GM23338 (cell line): Measurements from ENCODE around the gene F2RL3. TPM values are rescaled to one million over a fixed set of nuclear protein-coding genes. Genes with fewer than 3 reads are reported as not detected.

ENCODE experiments used
- ATAC-seq: fragments of 200-7000 bp; cut with Tn5 transposase; 3 replicates; pipeline ENCODE4 v1.9.1; 2020
- DNase-seq: peaks from one replicate; pipeline ENCODE4 v3.0.0-alpha.2; 2015; ENCODE audit warnings: low spot score
- H2AFZ ChIP-seq: fragments of 200-600 bp; sonication (generic); 2 replicates; pipeline ENCODE4 v1.8.0; 2016; ENCODE audit warnings: antibody characterized with exemption, mild to moderate bottlenecking, moderate library complexity
- H3F3A ChIP-seq: fragments of 200-600 bp; sonication (generic); replicated peaks from 2 replicates; pipeline ENCODE4 v1.8.0; 2017; ENCODE audit warnings: antibody characterized with exemption, mixed run types, low read depth
- H3K27ac ChIP-seq: fragments of 200-600 bp; sonication (generic); 2 replicates; pipeline ENCODE4 v1.6.1; 2016; ENCODE audit warnings: low read depth
- H3K27me3 ChIP-seq: fragments of 200-600 bp; sonication (generic); 2 replicates; pipeline ENCODE4 v1.8.0; 2016; ENCODE audit warnings: mild to moderate bottlenecking, mixed run types, moderate library complexity; ENCODE audit not compliant: insufficient read depth
- H3K36me3 ChIP-seq: fragments of 200-600 bp; sonication (generic); 2 replicates; pipeline ENCODE4 v1.8.0; 2016; ENCODE audit warnings: mild to moderate bottlenecking; ENCODE audit not compliant: insufficient read depth
- H3K4me1 ChIP-seq: fragments of 200-600 bp; sonication (generic); 2 replicates; pipeline ENCODE4 v1.8.0; 2016; ENCODE audit warnings: mild to moderate bottlenecking, moderate library complexity; ENCODE audit not compliant: insufficient read depth
- H3K4me2 ChIP-seq: fragments of 200-600 bp; sonication (generic); 2 replicates; pipeline ENCODE4 v1.7.1; 2017; ENCODE audit warnings: mixed run types
- H3K4me3 ChIP-seq: fragments of 200-600 bp; sonication (generic); 2 replicates; pipeline ENCODE4 v1.6.1; 2016; ENCODE audit warnings: mixed run types
- H3K79me2 ChIP-seq: fragments of 200-600 bp; sonication (generic); replicated peaks from 2 replicates; pipeline ENCODE4 v1.8.0; 2017; ENCODE audit warnings: mild to moderate bottlenecking; ENCODE audit not compliant: insufficient read depth
- H3K9me2 ChIP-seq: fragments of 200-600 bp; sonication (generic); 2 replicates; pipeline ENCODE4 v1.8.0; 2017; ENCODE audit not compliant: insufficient read depth
- H4K20me1 ChIP-seq: fragments of 200-600 bp; sonication (generic); replicated peaks from 2 replicates; pipeline ENCODE4 v1.8.0; 2017; ENCODE audit warnings: mild to moderate bottlenecking; ENCODE audit not compliant: insufficient read depth
- H3K27ac Mint-ChIP-seq: 2 replicates; pipeline ENCODE4 v1.8.0; 2020; ENCODE audit warnings: inconsistent platforms, mild to moderate bottlenecking, moderate library complexity, mixed read lengths
- H3K27me3 Mint-ChIP-seq: 3 replicates; pipeline ENCODE4 v1.8.0; 2022; ENCODE audit warnings: low read depth, mild to moderate bottlenecking, moderate library complexity, mixed read lengths, inconsistent platforms; ENCODE audit not compliant: insufficient read depth, poor library complexity
- H3K36me3 Mint-ChIP-seq: 3 replicates; pipeline ENCODE4 v1.8.0; 2021; ENCODE audit warnings: low read depth, mild to moderate bottlenecking, inconsistent platforms, moderate library complexity, mixed read lengths
- H3K4me1 Mint-ChIP-seq: 3 replicates; pipeline ENCODE4 v1.8.0; 2020; ENCODE audit warnings: mild to moderate bottlenecking, inconsistent platforms, mixed read lengths
- H3K4me3 Mint-ChIP-seq: 3 replicates; pipeline ENCODE4 v1.8.0; 2021; ENCODE audit warnings: moderate library complexity, mild to moderate bottlenecking, inconsistent platforms, mixed read lengths
- H3K9me3 Mint-ChIP-seq: 3 replicates; pipeline ENCODE4 v1.8.0; 2020; ENCODE audit warnings: moderate library complexity, mild to moderate bottlenecking, inconsistent platforms, mixed read lengths
- CREB1 ChIP-seq: fragments of 250-450 bp; sonication (Bioruptor Pico); IDR thresholded peaks from 2 replicates; pipeline ENCODE4 v1.5.0; 2020; ENCODE audit warnings: low read depth, mild to moderate bottlenecking, moderate library complexity
- EZH2 ChIP-seq: fragments of 200-600 bp; sonication (generic); IDR thresholded peaks from one replicate; pipeline ENCODE4 v1.8.0; 2017; ENCODE audit warnings: antibody characterized with exemption, mild to moderate bottlenecking, low read depth; ENCODE audit not compliant: unreplicated experiment
- EZH2phosphoT487 ChIP-seq: fragments of 200-600 bp; sonication (generic); IDR thresholded peaks from one replicate; pipeline ENCODE4 v1.8.1; 2018; ENCODE audit warnings: antibody characterized with exemption; ENCODE audit not compliant: unreplicated experiment
- JUNB ChIP-seq: IDR thresholded peaks from one replicate; pipeline ENCODE4 v1.6.1; 2016; ENCODE audit warnings: antibody characterized with exemption; ENCODE audit not compliant: unreplicated experiment
- NANOG ChIP-seq: IDR thresholded peaks from 2 replicates; pipeline ENCODE4 v1.6.1; 2016; ENCODE audit warnings: antibody characterized with exemption, borderline replicate concordance
- POLR2AphosphoS5 ChIP-seq: IDR thresholded peaks from 2 replicates; pipeline ENCODE4 v1.6.1; 2016; ENCODE audit warnings: antibody characterized with exemption, low read depth
- STAT1 ChIP-seq: IDR thresholded peaks from one replicate; pipeline ENCODE4 v1.6.1; 2016; ENCODE audit warnings: antibody characterized with exemption; ENCODE audit not compliant: unreplicated experiment
- ZNF114 ChIP-seq: fragments of 250-450 bp; sonication (Bioruptor Pico); IDR thresholded peaks from 2 replicates; pipeline ENCODE4 v1.5.0; 2020; ENCODE audit warnings: mild to moderate bottlenecking, moderate library complexity
- polyA plus RNA-seq: library from polyadenylated mRNA; unstranded; fragments of >200 nt; fragmentation: Nextera tagmentation; extraction: Ambion mirVana; gene quantifications from 2 replicates; pipeline ENCODE4 v1.2.1, GENCODE V29; 2016
- total RNA-seq: library from RNA; depleted of rRNA; stranded (reverse); fragments of >200 nt; shearing (Covaris generic); gene quantifications from 2 replicates; pipeline ENCODE4 v1.2.3, GENCODE V29; 2014
- TF ChIP-seq, protein P1 (sequence below): IDR thresholded peaks from 2 replicates; pipeline ENCODE4 v1.6.1; 2016; ENCODE audit warnings: antibody characterized with exemption
- TF ChIP-seq, protein P2 (sequence below): fragments of 250-450 bp; sonication (Bioruptor Pico); IDR thresholded peaks from 2 replicates; pipeline ENCODE4 v1.5.0; 2020; ENCODE audit warnings: mild to moderate bottlenecking, moderate library complexity
- TF ChIP-seq, protein P3 (sequence below), 2 experiments: fragments of 200-600 bp in 1 of 2; sonication (generic) in 1 of 2; conservative IDR thresholded peaks; 2 replicates each; pipeline versions ENCODE4 v1.5.1 to v1.6.1; 2016 to 2017; ENCODE audit warnings: antibody characterized with exemption in 2 of 2, low read depth in 2 of 2, mild to moderate bottlenecking in 2 of 2, moderate library complexity in 1 of 2

Gene F2RL3
- total and polyA plus RNA-seq, 2 experiments from 2014 or later, result not detected

DNA sequence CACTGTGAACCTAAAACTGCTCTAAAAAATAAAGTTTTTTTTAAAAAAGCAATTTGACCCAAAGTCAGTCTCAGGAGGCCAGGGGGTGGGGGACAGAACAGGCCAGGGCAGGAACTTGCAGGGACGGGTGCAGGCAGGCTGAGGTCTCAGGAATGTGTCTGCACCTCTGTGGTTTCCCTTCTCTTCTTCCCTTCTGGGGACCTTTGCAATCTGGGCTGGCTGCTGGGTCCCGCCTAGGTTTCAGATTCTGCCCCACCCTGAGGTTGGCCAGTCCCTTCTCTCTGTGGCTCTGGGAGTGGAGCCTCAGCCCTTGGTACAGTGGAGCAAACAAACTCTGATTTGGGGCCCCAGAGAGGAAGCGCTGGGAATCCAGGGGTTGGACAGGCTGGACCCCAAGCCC lies 5.3 kb upstream of the F2RL3 start (continued):
- TF ChIP-seq, protein P1, sequence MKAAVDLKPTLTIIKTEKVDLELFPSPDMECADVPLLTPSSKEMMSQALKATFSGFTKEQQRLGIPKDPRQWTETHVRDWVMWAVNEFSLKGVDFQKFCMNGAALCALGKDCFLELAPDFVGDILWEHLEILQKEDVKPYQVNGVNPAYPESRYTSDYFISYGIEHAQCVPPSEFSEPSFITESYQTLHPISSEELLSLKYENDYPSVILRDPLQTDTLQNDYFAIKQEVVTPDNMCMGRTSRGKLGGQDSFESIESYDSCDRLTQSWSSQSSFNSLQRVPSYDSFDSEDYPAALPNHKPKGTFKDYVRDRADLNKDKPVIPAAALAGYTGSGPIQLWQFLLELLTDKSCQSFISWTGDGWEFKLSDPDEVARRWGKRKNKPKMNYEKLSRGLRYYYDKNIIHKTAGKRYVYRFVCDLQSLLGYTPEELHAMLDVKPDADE, result no peak

DNA sequence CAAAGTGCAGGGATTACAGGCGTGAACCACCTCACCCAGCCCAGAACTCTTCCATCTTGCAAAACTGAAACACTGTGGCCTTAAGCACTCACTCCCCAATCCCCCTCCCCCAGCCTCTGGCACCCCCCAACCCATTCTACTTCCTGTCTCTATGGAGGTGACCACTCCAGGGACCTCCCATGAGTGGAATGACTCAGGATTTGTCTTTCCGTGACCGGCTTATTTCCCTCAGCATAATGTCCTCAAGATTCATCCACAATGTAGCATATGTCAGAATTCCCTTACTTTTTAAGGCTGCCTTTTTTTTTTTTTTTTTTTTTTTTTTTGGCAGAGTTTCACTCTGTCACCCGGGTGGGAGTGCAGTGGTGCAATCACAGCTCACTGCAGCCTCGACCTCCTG lies 3.6 kb upstream of the F2RL3 start:
- Histone ChIP-seq H3K27me3 (no peaks in the 10 kb centered on the region), H3F3A (no peaks in the 10 kb centered on the region), H3K79me2 (no peaks in the 10 kb centered on the region), H3K4me2 (no peak overlapping the region), H2AFZ (no peak overlapping the region), H3K4me1 (no peaks in the 10 kb centered on the region; the same call in 1 of the 2 replicates), H4K20me1 (no peaks in the 10 kb centered on the region), H3K4me3 (no peak overlapping the region), H3K27ac (no peak overlapping the region), H3K9me2 (no peaks in the 10 kb centered on the region), H3K36me3 (no peaks in the 10 kb centered on the region)
- DNase-seq (no peak), ATAC-seq (no peak)
- H3K4me3 Mint-ChIP-seq, result no peak overlapping the region
- peaks cover 5% of the 10 kb centered on the region for H3K27me3 Mint-ChIP-seq
- no peak overlapping the region for H3K27ac Mint-ChIP-seq
- peaks cover 25% of the 10 kb centered on the region for H3K36me3 Mint-ChIP-seq
- TF ChIP-seq STAT1, result no peak
- TF ChIP-seq POLR2AphosphoS5, result no peak
- peaks cover 33% of the 10 kb centered on the region for H3K9me3 Mint-ChIP-seq
- no peaks in the 10 kb centered on the region for H3K4me1 Mint-ChIP-seq

DNA sequence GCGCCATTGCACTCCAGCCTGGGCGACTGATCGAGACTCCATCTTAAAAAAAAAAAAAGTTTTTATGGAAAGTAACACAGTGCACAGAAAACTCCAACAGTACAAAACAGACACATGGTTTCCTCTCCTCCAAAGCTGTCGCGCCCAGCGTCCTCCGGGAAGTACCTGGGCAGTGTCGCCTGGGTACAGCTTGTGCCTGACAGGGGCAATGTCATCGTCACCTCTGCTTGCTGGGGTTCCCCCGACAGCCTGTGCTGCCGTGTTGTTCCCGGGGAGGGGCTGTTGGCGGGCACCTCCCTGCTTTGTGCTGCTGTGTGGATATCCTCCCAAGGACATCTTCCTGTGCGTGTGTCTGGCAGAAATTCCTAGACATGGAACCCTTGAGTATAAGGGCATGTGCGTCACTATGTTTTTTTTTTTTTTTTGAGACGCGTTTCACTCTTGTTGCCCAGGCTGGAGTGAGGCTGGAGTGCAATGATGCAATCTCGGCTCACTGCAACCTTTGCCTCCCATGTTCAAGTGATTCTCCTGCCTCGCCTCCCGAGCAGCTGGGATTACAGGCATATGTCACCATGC lies 2.4 kb upstream of the F2RL3 start:
- no peaks in the 10 kb centered on the region for H3K79me2 ChIP-seq
- H3F3A ChIP-seq, result no peaks in the 10 kb centered on the region
- H3K36me3 ChIP-seq, result no peaks in the 10 kb centered on the region
- H3K4me1 Mint-ChIP-seq, result peaks cover 3% of the 10 kb centered on the region; the same call in 2 of the 3 replicates
- ATAC-seq, result no peak
- H3K27me3 ChIP-seq, result no peaks in the 10 kb centered on the region
- no peak for DNase-seq
- H3K36me3 Mint-ChIP-seq, result peaks cover 13% of the 10 kb centered on the region
- H3K4me3 Mint-ChIP-seq, result no peak overlapping the region
- no peaks in the 10 kb centered on the region for H3K9me2 ChIP-seq
- H3K27me3 Mint-ChIP-seq, result peaks cover 7% of the 10 kb centered on the region
- peaks cover 20% of the 10 kb centered on the region for H3K9me3 Mint-ChIP-seq
- no peak overlapping the region for H3K4me3 ChIP-seq
- no peak overlapping the region for H2AFZ ChIP-seq
- H4K20me1 ChIP-seq, result no peaks in the 10 kb centered on the region
- no peak overlapping the region for H3K27ac ChIP-seq
- H3K27ac Mint-ChIP-seq, result no peak overlapping the region
- H3K4me1 ChIP-seq, result no peaks in the 10 kb centered on the region; the same call in 1 of the 2 replicates
- H3K4me2 ChIP-seq, result no peak overlapping the region
- no peak for TF ChIP-seq JUNB
- TF ChIP-seq NANOG, result no peak
- TF ChIP-seq, protein P2, sequence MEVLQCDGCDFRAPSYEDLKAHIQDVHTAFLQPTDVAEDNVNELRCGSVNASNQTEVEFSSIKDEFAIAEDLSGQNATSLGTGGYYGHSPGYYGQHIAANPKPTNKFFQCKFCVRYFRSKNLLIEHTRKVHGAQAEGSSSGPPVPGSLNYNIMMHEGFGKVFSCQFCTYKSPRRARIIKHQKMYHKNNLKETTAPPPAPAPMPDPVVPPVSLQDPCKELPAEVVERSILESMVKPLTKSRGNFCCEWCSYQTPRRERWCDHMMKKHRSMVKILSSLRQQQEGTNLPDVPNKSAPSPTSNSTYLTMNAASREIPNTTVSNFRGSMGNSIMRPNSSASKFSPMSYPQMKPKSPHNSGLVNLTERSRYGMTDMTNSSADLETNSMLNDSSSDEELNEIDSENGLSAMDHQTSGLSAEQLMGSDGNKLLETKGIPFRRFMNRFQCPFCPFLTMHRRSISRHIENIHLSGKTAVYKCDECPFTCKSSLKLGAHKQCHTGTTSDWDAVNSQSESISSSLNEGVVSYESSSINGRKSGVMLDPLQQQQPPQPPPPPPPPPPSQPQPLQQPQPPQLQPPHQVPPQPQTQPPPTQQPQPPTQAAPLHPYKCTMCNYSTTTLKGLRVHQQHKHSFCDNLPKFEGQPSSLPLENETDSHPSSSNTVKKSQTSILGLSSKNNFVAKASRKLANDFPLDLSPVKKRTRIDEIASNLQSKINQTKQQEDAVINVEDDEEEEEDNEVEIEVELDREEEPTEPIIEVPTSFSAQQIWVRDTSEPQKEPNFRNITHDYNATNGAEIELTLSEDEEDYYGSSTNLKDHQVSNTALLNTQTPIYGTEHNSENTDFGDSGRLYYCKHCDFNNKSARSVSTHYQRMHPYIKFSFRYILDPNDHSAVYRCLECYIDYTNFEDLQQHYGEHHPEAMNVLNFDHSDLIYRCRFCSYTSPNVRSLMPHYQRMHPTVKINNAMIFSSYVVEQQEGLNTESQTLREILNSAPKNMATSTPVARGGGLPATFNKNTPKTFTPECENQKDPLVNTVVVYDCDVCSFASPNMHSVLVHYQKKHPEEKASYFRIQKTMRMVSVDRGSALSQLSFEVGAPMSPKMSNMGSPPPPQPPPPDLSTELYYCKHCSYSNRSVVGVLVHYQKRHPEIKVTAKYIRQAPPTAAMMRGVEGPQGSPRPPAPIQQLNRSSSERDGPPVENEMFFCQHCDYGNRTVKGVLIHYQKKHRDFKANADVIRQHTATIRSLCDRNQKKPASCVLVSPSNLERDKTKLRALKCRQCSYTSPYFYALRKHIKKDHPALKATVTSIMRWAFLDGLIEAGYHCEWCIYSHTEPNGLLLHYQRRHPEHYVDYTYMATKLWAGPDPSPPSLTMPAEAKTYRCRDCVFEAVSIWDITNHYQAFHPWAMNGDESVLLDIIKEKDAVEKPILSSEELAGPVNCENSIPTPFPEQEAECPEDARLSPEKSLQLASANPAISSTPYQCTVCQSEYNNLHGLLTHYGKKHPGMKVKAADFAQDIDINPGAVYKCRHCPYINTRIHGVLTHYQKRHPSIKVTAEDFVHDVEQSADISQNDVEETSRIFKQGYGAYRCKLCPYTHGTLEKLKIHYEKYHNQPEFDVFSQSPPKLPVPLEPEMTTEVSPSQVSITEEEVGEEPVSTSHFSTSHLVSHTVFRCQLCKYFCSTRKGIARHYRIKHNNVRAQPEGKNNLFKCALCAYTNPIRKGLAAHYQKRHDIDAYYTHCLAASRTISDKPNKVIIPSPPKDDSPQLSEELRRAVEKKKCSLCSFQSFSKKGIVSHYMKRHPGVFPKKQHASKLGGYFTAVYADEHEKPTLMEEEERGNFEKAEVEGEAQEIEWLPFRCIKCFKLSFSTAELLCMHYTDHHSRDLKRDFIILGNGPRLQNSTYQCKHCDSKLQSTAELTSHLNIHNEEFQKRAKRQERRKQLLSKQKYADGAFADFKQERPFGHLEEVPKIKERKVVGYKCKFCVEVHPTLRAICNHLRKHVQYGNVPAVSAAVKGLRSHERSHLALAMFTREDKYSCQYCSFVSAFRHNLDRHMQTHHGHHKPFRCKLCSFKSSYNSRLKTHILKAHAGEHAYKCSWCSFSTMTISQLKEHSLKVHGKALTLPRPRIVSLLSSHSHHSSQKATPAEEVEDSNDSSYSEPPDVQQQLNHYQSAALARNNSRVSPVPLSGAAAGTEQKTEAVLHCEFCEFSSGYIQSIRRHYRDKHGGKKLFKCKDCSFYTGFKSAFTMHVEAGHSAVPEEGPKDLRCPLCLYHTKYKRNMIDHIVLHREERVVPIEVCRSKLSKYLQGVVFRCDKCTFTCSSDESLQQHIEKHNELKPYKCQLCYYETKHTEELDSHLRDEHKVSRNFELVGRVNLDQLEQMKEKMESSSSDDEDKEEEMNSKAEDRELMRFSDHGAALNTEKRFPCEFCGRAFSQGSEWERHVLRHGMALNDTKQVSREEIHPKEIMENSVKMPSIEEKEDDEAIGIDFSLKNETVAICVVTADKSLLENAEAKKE, result no peak
- TF ChIP-seq, protein P3, sequence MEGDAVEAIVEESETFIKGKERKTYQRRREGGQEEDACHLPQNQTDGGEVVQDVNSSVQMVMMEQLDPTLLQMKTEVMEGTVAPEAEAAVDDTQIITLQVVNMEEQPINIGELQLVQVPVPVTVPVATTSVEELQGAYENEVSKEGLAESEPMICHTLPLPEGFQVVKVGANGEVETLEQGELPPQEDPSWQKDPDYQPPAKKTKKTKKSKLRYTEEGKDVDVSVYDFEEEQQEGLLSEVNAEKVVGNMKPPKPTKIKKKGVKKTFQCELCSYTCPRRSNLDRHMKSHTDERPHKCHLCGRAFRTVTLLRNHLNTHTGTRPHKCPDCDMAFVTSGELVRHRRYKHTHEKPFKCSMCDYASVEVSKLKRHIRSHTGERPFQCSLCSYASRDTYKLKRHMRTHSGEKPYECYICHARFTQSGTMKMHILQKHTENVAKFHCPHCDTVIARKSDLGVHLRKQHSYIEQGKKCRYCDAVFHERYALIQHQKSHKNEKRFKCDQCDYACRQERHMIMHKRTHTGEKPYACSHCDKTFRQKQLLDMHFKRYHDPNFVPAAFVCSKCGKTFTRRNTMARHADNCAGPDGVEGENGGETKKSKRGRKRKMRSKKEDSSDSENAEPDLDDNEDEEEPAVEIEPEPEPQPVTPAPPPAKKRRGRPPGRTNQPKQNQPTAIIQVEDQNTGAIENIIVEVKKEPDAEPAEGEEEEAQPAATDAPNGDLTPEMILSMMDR (conservative IDR thresholded peaks at IDR 0.05; ENCODE audit: low read depth in 2 of 2), result no peak
- TF ChIP-seq CREB1 (CRISPR knock-in tag), result no peak
- TF ChIP-seq ZNF114 (CRISPR knock-in tag), result no peak
- TF ChIP-seq STAT1, result no peak
- TF ChIP-seq EZH2, result no peak
- TF ChIP-seq POLR2AphosphoS5, result no peak
- TF ChIP-seq EZH2phosphoT487, result no peak
